GM18861 (cell line): ENCODE data around the gene HLA-DQA2.
"Not testable (repeated sequence)": the region's sequence is repeated elsewhere in the genome, so short reads cannot be mapped to it uniquely, and the experiment has no call there.

Experiments used
- ATAC-seq: cut with Tn5 transposase; IDR thresholded peaks from one replicate; pipeline ENCODE4 v1.9.1; 2021; ENCODE audit not compliant: unreplicated experiment

Gene HLA-DQA2

GRCh38 chr6:32775071-32775470, 33.9 kb downstream of the HLA-DQA2 start:
- ATAC-seq: no peak

GRCh38 chr6:32779036-32779435, 37.8 kb downstream of the HLA-DQA2 start:
- ATAC-seq: no peak

GRCh38 chr6:32782923-32783322, 41.7 kb downstream of the HLA-DQA2 start:
- not testable (repeated sequence) for ATAC-seq

- no peak for ATAC-seq
Observed at GRCh38 chr6:32785781-32786533, 44.8 kb downstream of the HLA-DQA2 start.

GRCh38 chr6:32790306-32790705, 49.1 kb downstream of the HLA-DQA2 start:
- no peak for ATAC-seq

GRCh38 chr6:32792901-32793435, 51.8 kb downstream of the HLA-DQA2 start:
- ATAC-seq: no peak

- no peak for ATAC-seq
Observed at GRCh38 chr6:32794510-32794909, 53.3 kb downstream of the HLA-DQA2 start.
